Left hindlimb (tissue), 1 donor: ENCODE measurements around the gene OSBPL3.

Experiments used
- DNase-seq: peaks from one replicate; pipeline ENCODE4 v3.0.0-alpha.2; 2018

OSBPL3 gene

DNA sequence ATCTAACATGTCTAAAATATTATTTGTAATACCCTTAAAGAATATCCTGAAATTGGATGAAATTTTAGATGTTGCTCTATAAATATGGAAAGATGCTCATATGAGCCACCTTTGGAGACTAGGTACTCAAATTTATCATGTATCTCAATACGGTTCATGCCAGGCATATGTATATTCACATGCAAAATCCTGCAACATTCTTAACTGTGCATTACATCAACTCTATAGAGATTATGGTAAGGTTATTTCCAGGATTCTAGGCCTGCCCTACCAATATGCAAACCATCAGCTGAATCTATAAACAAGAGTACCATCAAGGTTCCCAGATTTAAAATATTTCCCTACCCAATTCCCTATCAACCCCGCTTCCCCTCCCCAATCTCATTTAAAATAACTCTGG is 27.5 kb downstream of the OSBPL3 start:
- no peak for DNase-seq

DNA sequence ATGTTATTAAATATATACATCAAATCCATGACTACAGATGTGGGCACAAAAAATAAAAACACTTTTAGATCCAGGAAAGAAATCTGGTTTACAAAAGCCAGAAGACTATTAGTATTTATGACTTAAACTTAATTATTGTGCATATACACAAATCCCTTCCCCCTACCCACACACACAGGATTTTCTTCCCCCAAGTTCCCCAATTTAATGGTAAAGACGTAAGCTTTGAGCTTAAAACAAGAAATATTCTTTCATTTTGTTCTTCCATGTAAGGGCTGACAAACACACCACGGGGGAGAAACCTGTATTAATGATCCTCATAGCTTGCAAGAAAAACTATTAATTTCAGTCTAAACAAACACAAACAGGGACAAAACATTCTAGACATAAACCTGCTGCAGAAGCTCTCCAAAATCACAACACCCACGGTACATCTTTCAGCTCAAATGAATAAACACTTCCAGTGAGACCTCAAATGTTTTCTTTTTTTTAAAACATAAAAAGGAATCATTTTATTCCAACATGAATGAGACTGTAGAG is 28.5 kb downstream of the OSBPL3 start:
- DNase-seq = no peak

DNA sequence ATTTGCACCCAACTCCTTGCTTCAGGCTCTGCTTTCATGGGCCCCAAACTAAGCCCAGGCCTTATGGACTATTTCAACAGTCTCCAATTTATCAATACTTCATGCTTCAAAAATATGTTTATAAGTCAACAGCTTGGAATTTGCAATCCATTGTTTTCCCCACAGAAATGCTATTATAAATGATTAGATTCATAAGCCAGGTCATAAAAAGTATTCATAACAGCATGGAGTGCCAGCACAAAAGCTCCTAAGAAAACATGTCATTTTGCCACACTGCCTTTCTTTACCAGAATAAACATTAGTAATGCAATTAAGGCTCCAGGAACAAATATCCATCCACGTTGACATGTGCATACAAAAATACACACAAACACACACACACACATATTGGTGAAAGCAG is 30.1 kb downstream of the OSBPL3 start:
- no peak for DNase-seq

DNA sequence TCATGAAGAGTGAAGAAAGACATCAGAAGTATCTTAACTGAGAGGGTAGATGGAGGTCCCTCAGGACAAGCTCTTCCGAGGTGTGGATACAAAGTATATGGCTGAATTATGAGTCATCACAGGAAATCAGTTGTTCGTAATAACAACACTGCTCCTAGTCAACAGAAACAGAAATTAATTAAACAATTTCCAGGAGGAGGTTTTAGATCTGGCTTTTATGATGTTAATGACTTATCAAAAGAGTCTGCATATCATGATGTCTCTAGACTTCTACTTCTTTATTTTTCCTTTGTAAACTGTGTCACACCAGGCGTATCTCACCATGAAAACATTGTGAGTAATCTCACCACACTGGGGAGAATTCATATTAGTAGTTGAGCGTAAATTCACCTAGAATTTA is 31.2 kb downstream of the OSBPL3 start:
- DNase-seq = no peak

DNA sequence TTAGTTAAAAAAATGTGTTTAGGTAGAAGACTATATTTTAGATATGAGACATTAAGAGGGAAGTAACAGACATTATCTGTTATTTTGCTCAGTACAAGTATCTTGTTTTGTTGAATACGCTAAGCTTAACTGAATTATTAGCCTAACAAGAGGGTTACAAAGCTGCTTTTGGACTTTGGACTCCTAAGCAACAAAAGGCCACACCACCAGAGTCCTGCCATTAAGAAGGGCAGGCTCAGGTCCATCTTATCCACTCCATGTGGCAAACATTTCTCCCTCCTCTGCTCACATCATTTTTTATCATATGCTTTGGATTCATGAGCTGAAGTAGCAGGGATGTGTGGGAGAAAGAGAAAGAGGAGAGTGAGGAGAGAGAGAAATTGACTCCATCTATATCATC is 33.5 kb downstream of the OSBPL3 start:
- DNase-seq = no peak

DNA sequence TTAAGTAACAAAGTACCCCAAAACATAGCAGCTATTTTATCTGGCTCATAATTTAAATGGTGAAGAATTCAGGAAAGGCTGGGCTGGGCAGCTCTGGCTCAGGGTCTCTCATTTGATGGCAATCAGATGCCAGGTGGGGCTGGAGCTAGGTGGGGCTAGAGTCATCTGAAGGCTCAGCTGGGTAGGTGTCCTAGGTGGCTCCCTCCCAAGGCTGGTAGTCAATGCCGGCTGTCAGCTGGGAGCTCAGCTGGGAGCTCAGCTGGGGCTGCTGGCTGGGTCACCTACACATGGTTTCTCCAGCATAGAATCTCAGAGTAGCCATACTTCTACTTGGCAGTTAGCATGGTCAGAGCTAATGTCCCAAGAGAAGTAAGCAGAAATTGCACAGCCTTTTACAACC is 34.1 kb downstream of the OSBPL3 start:
- DNase-seq = no peak

DNA sequence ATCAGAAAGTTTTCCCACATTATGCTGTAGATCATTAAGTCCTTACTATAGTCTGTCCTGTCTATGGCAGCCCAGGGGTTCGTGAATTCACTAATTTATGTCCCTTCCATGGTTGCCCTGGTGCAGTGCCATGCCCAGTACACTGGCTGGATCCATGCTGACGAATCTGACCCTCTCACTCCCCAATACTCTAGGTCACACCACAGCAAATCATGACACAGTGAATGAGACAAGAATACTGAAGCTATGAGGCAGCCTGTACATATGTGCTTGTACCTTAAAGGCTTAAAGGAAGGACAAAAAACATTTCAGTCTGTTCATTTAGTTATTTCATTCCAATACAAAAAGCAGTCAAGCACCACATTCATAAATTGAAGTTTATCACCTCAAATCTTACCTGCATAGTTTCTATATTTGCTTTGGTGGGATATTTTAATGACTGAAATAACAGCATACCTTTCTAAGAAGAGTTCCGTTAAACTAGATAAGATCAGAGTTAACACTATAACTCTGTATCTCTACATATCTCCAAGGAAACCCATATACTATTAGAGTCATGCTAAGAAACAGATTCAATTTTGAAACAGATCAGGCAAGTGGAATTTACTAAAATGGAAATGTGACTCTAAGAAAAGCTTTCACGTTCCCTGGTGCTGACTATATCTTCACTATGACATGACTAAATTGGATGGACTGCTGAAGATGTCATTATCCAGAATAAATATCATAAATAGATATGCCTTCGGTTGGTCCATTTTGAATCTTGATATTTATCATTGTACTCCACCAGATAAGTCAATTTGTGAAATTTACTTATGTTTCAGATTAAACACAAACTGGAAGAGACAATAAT is 36.7 kb downstream of the OSBPL3 start:
- DNase-seq = no peak

DNA sequence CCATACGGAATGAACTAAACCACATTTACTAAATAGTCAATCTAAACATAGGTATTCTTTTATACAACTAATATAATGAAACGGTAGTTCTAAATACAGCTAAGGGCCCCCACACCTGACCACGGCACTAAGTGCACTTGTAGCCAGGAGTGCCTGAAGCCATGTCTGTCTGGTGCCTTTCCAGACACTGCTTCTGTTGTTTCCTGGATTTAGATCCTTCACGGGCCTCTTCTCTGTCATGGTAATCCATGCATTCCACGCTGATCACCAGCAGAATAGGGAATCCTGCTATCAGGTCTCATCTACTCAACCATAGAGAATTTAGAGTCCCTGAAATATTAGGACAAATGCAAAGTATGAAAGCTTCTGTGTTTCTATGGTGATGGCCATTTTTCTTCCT is 37.8 kb downstream of the OSBPL3 start:
- DNase-seq = no peak

DNA sequence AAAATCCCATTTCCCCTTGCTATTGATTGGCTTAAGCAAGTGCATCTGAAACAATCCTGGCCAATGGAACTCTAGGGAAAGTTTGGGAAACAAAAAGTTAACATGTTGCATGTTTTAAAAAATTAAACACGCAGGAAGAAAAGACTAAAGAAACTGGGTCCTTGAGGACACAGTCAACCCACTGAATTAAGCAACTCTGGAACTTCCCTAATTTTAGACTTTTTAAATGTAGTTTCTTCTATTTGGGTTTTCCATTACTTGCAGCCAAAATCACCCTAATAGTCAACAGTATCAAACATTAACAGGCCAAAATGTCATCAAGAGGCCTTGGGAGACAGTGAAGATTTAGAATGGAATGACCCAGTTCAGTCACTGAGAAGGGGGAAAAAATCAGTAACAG is 40.6 kb downstream of the OSBPL3 start:
- no peak for DNase-seq

DNA sequence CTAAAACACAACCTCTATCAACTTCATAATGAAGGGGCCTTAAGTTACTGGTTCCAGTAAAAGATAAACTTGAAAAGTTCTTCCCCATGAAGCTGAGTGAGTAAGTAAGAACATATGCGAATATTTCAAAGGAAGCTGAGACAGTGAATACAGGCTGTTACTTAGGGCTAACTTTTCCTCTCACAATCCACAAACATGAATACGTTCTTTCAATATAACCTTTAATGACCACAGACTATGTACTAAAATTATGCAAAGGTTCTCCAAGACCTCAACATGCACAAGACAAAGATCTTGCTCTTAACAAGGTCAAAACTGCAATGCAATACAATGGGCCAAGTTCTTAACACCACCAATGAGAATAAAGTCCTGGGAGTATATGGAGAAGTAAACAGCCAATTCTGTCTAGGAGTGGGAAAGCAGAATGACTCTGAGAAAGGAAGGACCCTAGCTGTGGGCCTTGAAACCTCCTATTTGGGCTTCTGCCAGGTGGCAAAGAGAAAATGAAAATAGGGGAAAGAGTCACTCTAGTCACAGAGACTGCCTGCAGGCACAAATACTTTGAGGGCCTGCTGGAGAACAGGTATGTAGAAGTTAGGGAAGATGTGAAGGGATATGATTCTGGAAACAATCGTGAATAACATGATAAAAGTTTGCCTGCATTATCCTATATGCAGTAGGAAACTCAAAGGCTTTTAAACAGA is 43.7 kb downstream of the OSBPL3 start:
- no peak for DNase-seq

DNA sequence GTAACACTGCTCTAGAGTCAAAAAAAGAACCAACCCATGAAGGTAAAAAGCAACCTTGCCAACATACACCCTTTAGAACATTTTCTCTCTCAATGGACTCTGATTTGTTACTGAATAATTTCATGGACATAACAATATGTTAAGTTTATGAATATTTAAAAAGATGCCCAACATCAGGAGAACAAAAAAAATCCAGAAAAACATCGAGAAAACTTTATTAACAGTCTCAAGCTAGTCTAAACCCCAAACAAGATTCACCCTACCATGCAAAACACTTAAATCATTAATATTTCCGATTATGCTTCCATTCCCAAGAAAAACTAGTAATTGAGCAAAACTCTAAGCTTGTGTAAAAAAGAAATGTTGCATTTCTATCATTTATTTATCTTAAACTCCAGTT is 46.7 kb downstream of the OSBPL3 start:
- no peak for DNase-seq

DNA sequence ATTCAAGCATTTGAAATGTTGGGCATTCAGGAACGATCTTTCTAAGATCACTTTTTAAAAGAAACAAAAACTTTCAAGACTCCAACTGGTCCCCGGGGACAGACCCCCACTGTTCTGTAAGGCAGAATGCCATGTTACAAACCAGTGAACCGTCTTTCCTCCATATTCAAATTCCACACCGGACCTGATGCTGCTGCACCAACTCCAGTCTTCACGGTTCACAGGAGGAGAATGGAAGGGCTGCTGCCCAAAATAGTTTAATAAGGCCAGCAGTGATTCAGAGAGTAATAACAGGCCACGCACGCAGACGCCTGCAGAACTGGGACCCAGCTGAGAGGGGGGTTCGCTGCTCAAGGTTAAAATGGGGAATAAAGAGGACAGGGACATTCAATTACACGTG is 47.2 kb downstream of the OSBPL3 start:
- DNase-seq = no peak

DNA sequence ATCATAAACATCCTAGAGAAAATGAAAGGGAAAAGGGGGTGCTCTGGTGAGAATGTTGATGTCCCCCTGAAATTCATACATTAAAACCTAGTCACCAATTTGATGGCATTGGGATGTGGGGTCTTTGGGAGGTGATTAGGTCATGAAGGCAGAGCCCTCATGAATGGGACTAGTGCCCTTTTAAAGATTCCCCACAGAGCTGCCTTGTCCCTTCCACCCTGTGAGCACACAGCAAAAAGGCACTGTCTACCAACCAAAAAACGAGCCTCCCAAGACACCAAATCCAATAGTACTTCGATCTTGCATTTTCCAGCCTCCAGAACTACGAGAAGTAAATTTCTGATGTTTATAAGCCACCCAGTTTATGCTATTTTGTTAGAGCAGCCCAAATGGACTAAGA is 47.6 kb downstream of the OSBPL3 start:
- no peak for DNase-seq

DNA sequence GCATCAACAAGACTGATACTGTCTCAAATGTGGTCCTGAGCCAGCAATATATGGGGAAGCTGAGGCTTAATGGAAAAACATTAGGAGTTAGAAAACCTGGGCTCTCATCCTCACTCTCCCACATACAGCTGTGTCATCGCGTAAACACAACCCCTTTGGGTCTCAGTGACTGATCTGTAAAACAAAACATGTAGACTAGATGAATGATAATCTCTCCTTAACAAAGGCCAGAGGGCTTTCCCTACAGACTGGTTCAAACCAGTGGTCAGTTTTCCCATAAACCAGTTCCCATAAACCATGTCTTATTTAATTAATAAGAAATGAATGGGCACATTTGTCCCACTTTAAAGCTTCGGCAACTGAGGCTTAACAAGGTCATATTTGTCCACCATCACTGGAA is 48.1 kb downstream of the OSBPL3 start:
- DNase-seq = no peak

DNA sequence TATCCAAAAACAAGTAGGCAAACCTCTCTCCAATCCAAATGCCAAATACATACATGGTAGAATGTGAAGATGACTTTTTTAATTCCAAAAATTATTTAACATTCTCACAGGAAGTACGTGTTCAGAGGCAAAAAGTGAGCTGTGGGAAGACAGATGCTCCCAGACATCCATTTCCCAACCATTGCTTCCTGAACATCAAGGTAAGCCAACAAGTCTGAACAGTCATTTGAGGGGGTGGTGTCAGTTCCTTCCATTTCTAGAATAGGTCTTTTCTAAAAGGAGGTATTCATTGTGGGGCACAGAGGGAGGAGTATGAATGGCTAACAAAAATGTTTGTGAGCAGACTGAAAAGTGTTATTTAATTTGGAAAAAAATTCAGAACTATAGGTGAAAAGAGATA is 49.1 kb downstream of the OSBPL3 start:
- DNase-seq = no peak

DNA sequence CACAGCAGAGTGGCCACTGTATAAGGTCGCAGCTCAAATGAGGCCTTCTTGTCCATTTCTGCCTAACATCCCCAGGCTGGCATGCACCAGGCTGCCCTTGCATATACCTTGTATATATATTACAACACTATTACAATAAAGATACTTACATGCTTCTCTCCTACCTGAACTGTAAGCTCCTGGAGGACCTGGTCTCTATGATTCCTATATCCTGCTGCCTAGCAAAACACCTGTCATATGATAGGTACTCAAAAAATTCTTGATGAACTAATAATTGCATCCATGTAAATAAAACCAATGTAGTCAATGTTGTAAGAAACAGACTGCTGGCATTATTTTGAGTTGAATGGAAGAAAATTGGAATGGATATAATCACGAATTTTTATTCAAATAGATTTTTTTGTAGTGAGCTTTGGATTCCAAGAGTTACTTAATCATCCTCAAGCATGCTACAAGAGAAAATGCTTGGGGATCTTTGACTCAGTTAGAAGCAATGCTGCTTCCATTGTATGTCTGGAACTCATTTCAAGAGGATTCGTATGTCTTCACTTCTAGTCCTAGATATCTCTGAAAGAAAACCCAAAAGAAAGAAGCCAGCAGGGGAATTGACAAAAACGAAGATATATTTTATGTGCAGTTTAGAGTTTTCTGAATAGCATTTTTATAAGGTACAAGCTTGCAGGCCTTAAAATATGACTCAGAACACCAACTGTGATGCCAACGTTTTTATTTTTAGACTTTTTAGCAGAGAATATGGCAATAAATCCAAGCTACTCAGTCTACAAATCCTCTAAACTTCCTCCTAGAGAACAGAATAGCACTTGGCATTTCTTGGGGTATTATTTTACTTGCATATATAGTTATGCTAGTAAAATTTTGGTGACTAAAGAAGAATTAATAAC is 53.1 kb downstream of the OSBPL3 start:
- DNase-seq = no peak

DNA sequence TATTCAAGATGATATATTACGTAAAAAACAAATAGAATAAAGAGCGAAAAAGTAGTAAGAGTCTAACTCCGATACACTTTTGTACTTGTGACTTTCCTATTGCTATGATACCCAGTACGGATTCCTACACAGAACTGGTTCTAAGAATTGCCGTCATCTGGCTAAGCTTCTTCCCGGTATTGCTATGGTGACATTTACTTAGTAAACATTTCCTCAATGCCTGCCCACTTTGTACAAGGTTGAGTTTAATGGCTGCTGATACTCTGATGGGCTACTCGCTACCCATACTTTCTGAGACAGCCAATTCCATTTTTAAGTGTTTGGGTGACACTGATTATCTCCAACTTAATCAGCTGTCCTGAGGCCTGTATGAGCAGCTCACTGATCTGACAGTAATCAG is 55.6 kb downstream of the OSBPL3 start:
- no peak for DNase-seq

DNA sequence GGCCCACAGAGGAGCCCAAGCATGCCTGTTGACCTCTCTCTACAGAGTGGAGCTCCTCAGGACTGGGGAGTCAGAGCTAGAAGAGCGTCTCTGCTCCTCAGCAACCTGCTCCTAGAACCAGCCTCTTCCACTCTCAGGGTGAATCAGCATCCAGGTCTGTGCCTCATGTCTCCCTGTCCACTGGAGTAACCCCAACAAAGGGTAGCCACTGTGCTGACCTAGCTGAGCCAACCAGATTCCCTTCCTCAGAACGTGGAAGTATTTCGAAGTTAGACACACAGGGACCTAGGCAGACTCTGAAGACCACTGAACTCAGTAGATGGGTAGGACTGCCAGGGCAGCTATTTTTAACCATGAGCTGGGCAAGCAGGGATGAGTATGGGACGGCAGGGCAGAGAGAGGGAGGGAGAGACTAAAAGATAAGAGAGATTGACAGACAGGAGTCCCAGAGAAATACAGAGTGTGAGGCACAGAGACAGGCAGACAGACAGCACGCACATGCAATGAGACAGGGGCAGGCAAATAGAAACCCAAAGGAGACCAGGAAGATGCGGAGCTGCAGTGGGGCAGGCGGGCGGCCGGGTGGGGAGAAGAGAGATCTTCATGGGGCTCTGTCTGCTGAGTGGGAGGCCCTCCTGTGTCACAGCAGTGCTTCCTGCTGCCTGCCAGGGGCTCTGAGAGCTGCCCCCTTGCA is 56.7 kb downstream of the OSBPL3 start:
- DNase-seq = no peak

DNA sequence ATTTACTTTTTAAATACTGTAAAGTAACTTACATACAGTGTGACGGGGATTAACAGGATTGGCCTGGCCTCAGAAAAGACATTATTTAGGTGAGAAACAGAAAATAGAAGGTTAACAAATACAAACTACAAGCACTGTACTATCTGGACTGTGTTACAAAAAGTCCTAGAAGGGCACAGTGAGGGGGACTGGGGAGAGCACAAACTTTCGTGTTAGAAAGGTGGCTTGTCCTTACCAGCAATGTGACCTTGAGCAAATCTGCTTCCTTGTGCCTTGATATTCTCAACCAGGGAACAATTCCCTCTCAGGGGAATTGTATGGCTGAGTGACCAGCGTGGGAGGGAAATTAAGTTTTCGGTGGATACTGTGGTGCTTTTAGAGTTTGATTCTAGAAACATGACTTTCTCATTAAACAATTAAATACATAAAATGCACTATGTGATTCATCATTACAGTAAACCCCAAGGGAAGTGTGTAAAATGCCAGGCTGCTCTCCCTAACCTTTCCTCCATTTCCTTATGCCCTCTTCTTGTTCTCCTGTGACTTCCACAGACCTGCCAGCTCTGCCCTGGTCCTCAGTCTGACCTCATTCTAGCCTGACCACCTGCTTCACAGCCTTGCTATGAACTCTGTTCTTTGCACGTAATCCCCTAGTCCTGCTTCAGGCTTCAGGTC is 57.7 kb downstream of the OSBPL3 start:
- DNase-seq = no peak

DNA sequence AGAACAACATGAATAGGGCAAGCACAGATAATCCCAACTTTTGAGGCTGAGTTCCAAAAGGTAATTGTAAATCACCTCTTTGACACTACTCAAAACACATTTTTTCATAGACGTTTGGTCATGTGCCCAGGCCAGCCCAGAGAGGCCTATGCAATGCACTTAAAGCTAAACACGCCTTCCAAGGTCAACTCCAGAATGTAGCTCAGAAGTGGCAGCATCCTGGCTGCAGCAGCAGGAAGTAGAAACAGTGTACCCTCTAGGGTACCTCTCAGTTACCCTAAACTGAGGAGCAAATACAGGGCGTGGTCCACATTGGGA is 58.7 kb downstream of the OSBPL3 start:
- no peak for DNase-seq

DNA sequence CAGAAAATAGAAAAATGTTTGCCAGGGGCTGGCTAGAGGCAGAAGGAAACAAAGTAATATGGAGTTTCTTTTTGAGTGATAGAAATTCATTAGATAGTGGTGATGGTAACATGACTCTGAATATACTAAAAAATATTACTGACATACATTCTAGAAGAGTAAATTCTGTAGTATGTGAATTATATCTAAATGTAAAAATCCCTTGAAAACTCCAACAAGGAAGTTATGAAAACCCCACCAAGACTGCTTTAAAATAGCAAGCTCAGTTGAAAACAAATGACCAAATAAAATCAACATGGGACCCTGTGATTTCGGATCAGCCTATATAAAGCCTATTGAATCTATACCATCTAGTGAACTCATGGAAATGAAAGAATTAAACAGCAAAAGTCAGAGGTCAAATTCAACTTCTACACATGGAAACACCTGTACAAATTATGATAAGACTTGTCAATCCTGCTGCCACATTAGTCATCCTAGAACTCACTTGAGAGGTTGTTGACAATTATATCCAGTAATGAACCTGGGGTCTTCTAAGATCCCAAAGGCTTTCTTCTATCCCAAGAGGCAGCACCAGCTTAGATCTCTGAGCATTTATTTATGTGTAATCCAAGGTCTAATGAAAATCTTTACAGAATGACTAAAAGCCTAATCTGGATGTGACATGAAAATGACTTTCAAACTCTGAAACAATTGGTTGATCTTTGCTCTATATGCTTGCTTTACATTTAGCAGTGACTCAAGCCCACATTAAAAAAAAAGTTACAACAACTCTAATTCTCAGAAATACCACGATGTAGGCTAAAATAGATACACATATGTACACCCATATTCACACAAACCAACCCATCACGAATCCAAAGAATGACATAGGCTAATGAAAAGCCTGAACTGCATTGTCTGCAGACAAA is 59.3 kb downstream of the OSBPL3 start:
- DNase-seq = no peak
